ENCODE results near the gene LRMDA. TPM values are rescaled to one million over a fixed set of nuclear protein-coding genes. Genes with fewer than 3 reads are reported as not detected.

The LRMDA gene
- total and polyA plus RNA-seq, 12 donors = 30.7 to 132 (median 78.1) TPM

DNA sequence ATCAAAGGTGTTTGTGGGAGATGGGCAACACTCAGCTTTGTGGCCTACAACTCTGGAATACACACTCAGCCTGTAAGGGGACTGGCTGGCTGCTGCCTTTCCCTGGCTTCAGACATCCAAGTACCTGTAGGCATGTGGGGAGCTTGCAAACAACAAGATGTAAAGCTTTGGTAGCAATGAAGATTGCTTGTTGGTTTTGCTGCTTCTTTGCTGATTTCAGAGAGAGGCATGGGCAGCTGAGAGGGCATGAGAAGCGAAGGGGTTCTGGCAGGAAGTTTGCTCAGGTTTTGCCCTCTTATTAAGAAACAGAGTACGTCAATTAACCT, 434.8 kb downstream of the LRMDA start:
- H3K36me3 ChIP-seq (replicated peaks in 1 of 2) = no peaks in the 10 kb centered on the region
- no peaks in the 10 kb centered on the region for H3K9me3 ChIP-seq (replicated peaks in 1 of 3)
- TF ChIP-seq, protein P1, sequence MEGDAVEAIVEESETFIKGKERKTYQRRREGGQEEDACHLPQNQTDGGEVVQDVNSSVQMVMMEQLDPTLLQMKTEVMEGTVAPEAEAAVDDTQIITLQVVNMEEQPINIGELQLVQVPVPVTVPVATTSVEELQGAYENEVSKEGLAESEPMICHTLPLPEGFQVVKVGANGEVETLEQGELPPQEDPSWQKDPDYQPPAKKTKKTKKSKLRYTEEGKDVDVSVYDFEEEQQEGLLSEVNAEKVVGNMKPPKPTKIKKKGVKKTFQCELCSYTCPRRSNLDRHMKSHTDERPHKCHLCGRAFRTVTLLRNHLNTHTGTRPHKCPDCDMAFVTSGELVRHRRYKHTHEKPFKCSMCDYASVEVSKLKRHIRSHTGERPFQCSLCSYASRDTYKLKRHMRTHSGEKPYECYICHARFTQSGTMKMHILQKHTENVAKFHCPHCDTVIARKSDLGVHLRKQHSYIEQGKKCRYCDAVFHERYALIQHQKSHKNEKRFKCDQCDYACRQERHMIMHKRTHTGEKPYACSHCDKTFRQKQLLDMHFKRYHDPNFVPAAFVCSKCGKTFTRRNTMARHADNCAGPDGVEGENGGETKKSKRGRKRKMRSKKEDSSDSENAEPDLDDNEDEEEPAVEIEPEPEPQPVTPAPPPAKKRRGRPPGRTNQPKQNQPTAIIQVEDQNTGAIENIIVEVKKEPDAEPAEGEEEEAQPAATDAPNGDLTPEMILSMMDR (IDR thresholded peaks at IDR 0.05) = no peak
- TF ChIP-seq POLR2A (IDR thresholded peaks at IDR 0.05) = no peak
- H3K27me3 ChIP-seq = no peaks in the 10 kb centered on the region
- H3K4me1 ChIP-seq (replicated peaks in 1 of 2) = no peaks in the 10 kb centered on the region
- H3K27ac ChIP-seq = no peak overlapping the region
- DNase-seq = no peak
- no peak overlapping the region for H3K4me3 ChIP-seq
- intact Hi-C loops (cut with DNase I) = no loop called here
- 85 to 97% (median 90%) methylated on average over 2 of the region's 2 CpGs for WGBS, 4 donors

DNA sequence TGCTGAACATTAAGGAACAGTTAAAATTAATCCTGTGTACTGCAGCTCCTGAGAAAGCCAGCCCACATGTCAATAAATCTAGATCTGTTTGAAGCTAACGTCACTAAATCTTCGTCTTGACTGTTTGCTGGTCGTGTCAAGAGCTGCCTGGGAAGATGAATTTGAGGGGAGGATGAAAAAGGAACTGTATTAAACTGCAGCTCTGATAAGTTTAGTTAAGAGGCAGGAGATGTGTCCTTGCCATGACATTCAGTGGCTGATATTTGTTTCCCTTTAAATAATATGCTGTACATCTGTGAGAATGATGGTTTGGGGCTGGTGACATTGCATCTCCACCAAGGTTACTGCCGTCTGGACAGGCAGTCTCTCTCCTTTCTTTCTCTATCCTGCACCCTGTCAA, 435.3 kb downstream of the LRMDA start:
- no peaks in the 10 kb centered on the region for H3K4me1 ChIP-seq (replicated peaks in 1 of 2)
- TF ChIP-seq POLR2A (IDR thresholded peaks at IDR 0.05) = no peak
- TF ChIP-seq, protein P1 (IDR thresholded peaks at IDR 0.05) = no peak
- H3K27me3 ChIP-seq = no peaks in the 10 kb centered on the region
- no peak overlapping the region for H3K27ac ChIP-seq
- no peaks in the 10 kb centered on the region for H3K9me3 ChIP-seq (replicated peaks in 1 of 3)
- WGBS, 4 donors = 50 to 57% (median 52%) methylated on average over 4 of the region's 4 CpGs
- H3K36me3 ChIP-seq (replicated peaks in 1 of 2) = no peaks in the 10 kb centered on the region
- intact Hi-C loops (cut with DNase I) = no loop called here
- H3K4me3 ChIP-seq = no peak overlapping the region
- DNase-seq = no peak

DNA sequence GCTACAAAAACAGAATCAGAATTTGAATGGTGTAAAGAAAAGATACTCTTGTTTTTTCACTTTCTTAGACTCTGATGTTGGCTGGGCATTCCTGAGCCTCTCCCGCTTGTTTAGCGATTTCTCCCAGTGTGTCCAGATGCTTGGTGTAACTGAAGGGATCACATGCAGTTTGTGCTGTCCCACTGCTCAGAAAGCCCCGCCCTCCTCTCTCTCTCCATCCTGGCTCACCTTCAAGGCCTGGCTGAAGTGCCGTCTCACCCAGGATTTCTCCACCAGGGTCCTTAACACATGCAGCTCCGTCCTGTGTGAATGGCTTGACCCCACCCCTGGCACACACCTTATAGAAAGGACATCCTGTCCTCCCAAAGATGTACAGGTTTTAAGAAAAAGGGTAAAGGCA, 437.1 kb downstream of the LRMDA start:
- Histone ChIP-seq H3K9me3 (replicated peaks in 1 of 3) (no peaks in the 10 kb centered on the region), H3K36me3 (replicated peaks in 1 of 2) (no peaks in the 10 kb centered on the region), H3K27ac (no peak overlapping the region), H3K4me3 (no peak overlapping the region), H3K27me3 (no peaks in the 10 kb centered on the region), H3K4me1 (replicated peaks in 1 of 2) (no peaks in the 10 kb centered on the region)
- intact Hi-C loops (cut with DNase I) = no loop called here
- WGBS, 4 donors = 80 to 90% (median 88%) methylated on average over 5 of the region's 5 CpGs
- DNase-seq = no peak
- TF ChIP-seq, protein P1 (IDR thresholded peaks at IDR 0.05) = no peak
- no peak for TF ChIP-seq POLR2A (IDR thresholded peaks at IDR 0.05)

DNA sequence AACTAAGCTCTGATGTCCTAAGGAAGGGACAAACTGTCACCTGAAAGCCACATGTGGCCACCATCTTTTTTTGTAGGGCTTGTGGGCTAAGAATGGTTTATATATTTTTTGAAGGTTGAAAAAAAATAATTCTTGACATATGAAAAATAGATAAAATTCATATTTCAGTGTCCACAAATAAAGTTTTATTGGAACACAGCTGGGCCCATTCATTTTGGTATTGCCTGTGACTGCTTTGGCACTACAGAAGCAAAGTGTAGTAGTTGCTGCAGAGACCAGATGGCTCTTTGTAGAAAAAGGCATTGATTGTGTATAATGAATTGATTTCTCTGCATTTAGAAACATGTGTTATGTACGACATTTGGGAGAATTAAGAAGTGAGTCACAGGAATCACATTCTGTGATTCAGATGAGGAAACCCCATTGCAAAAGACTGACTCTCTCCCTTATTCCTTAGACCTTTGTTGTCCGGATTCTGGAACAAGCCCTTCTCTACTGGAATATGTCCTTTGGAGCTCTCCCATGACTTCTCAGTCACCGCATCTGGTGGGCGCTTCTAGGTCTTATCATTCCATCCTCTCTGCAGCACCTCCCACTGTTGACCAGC, 438.7 kb downstream of the LRMDA start:
- DNase-seq = no peak
- WGBS, 4 donors = 93 to 97% (median 96%) methylated on average over 4 of the region's 4 CpGs
- Histone ChIP-seq H3K4me3 (no peak overlapping the region), H3K27me3 (no peaks in the 10 kb centered on the region), H3K9me3 (replicated peaks in 1 of 3) (no peaks in the 10 kb centered on the region), H3K27ac (no peak overlapping the region), H3K36me3 (replicated peaks in 1 of 2) (no peaks in the 10 kb centered on the region), H3K4me1 (replicated peaks in 1 of 2) (no peaks in the 10 kb centered on the region)
- no peak for TF ChIP-seq POLR2A (IDR thresholded peaks at IDR 0.05)
- TF ChIP-seq, protein P1 (IDR thresholded peaks at IDR 0.05) = no peak
- intact Hi-C loops (cut with DNase I) = no loop called here

All from adrenal gland (tissue), 12 donors.